VCaP (cell line): Measurements from ENCODE around the gene ENPP6.

ENCODE experiments used
- H3K27ac ChIP-seq: fragments of 450-650 bp; 2 replicates; pipeline ENCODE4 v1.5.1; 2017
- TF ChIP-seq, protein P1 (sequence below): fragments of 450-650 bp; conservative IDR thresholded peaks from 2 replicates; pipeline ENCODE4 v1.5.1; 2017; ENCODE audit warnings: mild to moderate bottlenecking, moderate library complexity

Gene ENPP6

DNA sequence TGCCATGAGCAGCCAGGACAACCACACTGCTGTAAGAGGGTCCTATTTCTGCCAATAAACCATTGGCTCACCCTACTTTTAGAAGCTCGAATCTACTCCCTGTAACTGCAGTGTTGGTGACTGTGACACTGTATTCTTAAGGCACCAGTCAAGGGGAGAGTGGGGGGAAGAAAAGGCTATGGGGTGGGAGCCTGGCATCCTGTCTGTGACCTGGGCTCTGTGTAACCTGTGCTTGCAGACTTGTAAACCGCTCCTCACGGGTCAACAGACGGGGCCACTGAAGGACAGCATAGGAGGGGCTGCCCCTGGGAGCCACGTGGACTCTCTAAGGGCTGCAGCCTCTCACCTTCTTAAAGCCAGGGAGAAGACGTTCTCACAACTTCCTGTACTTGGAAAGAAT, 42.2 kb upstream of the ENPP6 start:
- no peak overlapping the region for H3K27ac ChIP-seq
- TF ChIP-seq, protein P1, sequence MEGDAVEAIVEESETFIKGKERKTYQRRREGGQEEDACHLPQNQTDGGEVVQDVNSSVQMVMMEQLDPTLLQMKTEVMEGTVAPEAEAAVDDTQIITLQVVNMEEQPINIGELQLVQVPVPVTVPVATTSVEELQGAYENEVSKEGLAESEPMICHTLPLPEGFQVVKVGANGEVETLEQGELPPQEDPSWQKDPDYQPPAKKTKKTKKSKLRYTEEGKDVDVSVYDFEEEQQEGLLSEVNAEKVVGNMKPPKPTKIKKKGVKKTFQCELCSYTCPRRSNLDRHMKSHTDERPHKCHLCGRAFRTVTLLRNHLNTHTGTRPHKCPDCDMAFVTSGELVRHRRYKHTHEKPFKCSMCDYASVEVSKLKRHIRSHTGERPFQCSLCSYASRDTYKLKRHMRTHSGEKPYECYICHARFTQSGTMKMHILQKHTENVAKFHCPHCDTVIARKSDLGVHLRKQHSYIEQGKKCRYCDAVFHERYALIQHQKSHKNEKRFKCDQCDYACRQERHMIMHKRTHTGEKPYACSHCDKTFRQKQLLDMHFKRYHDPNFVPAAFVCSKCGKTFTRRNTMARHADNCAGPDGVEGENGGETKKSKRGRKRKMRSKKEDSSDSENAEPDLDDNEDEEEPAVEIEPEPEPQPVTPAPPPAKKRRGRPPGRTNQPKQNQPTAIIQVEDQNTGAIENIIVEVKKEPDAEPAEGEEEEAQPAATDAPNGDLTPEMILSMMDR = no peak

DNA sequence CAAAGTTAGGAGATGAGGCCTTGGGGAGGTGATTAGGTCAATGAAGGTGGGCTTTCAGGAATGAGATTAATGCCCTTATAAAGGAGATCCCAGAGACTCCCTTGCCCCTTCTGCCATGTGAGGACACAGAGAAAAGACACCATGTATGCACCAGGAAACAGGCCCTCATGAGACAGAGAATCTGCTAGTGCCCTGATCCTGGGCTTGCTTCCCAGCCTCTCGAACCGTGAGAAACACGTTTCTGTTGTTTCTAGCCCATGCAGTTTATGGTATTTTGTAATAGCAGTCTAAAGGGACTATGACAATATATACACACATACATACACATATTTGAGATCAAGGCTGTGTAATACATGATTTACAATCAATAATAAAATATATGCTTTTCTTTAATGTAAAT, 41.4 kb upstream of the ENPP6 start:
- TF ChIP-seq, protein P1 = no peak
- no peak overlapping the region for H3K27ac ChIP-seq

DNA sequence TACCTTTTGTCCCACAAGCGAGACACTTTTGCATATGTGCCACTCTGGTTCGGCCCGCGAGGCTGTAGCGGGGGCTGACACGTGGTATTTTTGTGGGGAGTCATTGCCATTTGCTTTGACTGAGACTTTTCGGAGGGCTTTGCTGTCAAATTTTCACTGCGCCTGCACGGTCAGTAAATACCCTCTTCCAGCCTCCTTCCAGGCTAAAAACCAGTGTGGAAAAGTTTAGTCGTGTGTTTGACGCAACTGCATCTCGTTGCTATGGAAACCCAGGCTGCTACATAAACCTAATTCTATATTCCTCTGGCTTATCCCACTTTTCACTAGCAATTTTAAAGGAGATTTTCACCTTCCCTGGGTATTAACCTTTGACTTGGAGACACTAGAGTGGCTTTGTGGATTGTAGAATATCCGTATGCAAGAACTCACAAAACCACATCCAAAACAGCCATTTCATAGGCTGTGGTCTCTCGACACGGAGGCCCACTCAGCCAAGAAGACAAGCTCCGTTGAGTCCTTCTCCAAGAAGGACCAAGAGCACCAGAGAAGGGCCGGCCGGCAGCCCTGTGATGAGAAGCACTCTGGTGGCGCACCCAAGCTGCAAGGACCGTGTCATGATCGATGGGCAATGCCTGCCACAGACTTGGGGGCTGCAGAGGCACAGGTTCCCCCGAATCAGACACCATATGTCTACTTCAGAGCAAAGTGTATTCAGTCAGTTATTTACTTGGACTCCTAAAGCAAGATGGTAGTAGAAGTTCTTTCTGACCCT, 38.4 kb upstream of the ENPP6 start:
- no peak overlapping the region for H3K27ac ChIP-seq
- TF ChIP-seq, protein P1 = no peak

DNA sequence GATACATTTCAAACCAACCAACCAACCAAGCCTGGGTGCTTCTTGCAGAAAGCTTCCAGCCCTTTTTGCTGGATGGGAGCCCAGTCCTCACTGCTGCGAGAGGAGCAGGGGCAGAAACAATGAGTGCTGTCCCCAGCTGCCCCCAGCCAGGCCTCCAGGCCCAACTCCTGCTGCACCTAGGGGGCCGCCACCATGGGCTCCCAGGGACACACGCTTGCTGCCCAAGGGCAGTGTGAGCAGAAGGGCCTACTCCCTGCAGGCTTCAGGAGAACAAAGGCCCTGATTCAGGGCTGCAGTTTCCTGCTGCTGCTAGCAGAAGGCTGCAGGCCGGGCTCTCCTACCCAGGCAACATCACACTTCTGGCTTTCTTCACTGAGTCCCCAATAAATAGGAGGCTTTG, 37.7 kb upstream of the ENPP6 start:
- no peak overlapping the region for H3K27ac ChIP-seq
- TF ChIP-seq, protein P1 = no peak

DNA sequence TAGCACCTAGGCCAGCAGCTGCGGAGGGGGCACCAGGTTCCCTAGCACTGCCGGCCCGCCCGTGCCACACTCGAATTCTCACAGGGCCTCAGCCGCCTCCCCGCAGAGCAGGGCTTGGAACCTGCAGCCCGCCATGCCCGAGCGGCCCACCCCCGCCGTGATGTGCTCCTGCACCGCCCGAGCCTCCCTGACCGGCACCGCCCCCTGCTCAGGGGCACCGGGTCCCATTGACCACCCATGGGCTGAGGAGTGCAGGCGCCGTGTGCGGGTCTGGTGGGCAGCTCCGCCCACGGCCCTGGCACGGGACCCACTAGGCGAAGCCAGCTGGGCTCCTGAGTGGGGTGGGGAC, 35.4 kb upstream of the ENPP6 start:
- H3K27ac ChIP-seq = no peak overlapping the region
- TF ChIP-seq, protein P1 = no peak

DNA sequence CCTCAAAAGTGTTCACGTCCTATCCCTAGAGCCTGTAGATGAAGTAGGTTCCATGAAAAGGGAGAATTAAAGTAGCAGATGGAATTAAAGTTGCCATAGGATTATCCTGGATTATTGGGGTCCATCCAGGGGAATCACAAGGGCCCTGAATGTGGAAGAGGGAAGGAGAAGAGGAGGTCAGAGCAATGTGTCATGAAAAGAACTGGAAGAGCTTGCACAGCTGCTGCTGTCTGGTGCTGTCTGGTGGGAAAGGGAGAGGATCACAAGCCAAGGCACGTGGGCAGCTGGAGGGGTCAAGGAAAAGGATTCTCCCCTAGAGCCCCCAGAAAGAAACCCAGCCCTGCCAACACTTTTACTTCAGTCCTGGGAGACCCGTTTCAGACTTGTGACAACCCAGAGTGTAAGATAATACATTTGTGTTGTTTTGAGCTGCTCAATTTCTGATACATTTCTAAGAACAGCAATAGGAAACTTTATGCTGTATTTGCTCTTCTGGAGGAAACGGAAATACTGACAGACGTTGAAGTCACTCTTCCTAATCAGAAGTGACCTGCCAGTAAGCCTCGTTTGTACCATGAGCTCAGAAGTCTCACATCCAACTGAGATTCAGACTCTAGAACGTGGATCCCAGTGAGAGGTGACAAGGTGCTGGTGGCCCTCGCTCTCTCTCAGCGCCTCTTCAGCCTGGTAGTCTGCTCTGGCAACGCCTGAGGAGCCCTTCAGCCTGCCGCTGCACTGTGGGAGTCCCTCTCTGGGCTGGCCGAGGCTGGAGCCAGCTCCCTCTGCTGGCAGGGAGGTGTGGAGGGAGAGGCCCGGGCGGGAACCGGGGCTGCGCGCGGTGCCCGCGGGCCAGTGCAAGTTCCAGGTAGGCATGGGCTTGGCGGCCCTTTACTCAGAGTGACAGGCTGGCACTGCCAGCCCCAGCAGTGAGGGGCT, 34.7 kb upstream of the ENPP6 start:
- H3K27ac ChIP-seq = no peak overlapping the region
- TF ChIP-seq, protein P1 = no peak

DNA sequence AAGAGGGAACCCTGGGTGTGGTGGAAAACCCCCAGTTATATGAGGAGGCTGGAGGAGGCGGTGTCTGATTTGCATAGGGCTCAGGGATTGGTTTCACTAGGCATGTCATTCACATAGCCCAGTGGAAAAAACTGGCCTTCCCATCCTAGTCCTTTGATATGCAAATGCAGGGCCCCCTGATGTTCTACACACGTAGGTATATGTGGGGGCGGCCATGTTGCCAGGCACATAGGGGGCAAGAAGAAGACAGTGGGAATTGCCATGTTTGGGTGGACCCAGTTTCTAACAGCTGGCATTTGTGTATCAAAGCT, 34.0 kb upstream of the ENPP6 start:
- TF ChIP-seq, protein P1 = no peak
- H3K27ac ChIP-seq = no peak overlapping the region
